Measurements from ENCODE around the gene KIF2A. TPM values are rescaled to one million over a fixed set of nuclear protein-coding genes. Genes with fewer than 3 reads are reported as not detected.

The KIF2A gene
- total and polyA plus RNA-seq, 2 of the 13 experiments (the other 11 are each of a cell fraction or from before 2014, with no cell fraction given) = 8.5 to 19.2 TPM

DNA sequence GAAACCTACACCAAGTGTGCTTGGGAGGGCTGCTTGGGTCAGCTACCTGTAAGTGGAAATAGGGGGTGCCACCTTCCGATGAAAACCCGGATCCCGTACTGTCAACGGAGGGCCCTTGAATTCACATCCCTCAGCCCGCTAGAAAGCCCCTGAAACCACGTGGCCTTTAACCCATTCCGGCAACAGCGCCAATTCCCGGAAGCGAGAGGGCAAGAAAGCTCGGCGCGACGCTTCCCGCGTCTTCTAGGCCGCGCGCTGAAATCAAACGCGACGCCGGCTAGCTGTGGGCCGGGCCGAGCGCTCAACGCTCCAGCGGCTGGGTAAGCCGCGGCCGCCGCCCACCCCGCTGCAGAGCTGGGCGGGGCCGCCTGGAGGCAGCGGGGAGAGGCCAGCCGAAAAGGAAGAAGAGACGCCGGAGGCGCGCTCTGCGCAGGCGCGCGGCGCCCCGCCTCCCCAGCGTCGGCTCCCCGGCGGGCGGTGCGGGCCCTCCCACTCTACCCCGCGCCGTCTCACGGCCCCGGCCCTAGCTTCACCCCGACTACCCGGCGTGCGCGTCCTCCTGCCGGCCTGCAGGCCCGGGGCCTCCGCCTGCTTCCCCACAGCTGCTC is at the start of gene KIF2A (continued):
- TF ChIP-seq, protein P1, sequence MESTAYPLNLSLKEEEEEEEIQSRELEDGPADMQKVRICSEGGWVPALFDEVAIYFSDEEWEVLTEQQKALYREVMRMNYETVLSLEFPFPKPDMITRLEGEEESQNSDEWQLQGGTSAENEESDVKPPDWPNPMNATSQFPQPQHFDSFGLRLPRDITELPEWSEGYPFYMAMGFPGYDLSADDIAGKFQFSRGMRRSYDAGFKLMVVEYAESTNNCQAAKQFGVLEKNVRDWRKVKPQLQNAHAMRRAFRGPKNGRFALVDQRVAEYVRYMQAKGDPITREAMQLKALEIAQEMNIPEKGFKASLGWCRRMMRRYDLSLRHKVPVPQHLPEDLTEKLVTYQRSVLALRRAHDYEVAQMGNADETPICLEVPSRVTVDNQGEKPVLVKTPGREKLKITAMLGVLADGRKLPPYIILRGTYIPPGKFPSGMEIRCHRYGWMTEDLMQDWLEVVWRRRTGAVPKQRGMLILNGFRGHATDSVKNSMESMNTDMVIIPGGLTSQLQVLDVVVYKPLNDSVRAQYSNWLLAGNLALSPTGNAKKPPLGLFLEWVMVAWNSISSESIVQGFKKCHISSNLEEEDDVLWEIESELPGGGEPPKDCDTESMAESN (CRISPR knock-in tag; conservative IDR thresholded peaks at IDR 0.05) = peak; percentile 92
- TF ChIP-seq, protein P2, sequence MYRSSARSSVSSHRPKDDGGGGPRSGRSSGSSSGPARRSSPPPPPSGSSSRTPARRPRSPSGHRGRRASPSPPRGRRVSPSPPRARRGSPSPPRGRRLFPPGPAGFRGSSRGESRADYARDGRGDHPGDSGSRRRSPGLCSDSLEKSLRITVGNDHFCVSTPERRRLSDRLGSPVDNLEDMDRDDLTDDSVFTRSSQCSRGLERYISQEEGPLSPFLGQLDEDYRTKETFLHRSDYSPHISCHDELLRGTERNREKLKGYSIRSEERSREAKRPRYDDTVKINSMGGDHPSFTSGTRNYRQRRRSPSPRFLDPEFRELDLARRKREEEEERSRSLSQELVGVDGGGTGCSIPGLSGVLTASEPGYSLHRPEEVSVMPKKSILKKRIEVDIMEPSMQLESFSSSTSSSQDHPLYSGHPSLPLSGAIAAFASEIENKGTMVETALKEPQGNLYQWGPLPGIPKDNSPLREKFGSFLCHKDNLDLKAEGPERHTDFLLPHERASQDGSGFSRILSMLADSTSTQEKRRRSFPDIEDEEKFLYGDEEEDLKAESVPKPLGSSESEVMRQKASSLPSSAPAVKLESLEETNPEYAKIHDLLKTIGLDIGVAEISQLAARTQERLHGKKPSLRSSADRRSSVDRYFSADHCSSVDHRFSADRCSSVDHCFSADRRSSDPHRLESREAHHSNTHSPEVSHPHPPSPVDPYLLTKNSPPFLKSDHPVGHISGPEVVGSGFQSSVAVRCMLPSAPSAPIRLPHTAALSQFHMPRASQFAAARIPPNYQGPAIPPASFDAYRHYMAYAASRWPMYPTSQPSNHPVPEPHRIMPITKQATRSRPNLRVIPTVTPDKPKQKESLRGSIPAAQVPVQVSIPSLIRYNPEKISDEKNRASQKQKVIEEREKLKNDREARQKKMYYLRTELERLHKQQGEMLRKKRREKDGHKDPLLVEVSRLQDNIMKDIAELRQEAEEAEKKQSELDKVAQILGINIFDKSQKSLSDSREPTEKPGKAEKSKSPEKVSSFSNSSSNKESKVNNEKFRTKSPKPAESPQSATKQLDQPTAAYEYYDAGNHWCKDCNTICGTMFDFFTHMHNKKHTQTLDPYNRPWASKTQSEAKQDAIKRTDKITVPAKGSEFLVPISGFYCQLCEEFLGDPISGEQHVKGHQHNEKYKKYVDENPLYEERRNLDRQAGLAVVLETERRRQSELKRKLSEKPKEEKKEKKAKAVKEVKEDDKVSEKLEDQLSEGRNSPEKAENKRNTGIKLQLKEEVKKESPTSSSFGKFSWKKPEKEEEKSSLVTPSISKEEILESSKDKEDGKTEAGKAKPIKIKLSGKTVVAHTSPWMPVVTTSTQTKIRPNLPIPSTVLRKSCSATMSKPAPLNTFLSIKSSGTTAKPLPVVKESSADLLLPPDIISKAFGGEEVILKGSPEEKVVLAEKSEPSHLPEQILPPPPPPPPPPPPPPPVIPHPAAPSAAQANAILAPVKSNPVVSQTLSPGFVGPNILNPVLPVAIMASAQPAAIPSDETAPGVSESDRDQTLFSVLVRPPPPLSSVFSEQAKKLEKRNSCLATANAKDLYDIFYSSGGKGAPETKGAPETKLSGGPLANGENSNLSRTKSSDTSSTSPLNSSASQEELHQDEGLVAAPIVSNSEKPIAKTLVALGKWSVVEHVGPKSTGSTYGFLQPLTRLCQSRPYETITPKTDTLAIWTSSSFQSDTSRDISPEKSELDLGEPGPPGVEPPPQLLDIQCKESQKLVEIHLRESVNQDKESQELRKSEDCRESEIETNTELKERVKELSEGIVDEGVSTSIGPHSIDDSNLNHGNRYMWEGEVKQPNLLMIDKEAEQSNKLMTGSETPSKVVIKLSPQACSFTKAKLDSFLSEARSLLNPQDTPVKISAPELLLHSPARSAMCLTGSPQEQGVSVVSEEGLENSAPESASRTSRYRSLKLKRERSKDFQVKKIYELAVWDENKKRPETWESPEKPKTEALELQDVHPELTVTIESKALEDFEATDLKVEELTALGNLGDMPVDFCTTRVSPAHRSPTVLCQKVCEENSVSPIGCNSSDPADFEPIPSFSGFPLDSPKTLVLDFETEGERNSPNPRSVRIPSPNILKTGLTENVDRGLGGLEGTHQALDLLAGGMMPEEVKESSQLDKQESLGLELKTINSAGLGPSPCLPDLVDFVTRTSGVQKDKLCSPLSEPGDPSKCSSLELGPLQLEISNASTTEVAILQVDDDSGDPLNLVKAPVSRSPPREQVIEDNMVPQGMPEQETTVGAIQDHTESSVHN (CRISPR knock-in tag; IDR thresholded peaks at IDR 0.05) = no peak
- TF ChIP-seq, protein P3, sequence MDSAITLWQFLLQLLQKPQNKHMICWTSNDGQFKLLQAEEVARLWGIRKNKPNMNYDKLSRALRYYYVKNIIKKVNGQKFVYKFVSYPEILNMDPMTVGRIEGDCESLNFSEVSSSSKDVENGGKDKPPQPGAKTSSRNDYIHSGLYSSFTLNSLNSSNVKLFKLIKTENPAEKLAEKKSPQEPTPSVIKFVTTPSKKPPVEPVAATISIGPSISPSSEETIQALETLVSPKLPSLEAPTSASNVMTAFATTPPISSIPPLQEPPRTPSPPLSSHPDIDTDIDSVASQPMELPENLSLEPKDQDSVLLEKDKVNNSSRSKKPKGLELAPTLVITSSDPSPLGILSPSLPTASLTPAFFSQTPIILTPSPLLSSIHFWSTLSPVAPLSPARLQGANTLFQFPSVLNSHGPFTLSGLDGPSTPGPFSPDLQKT (CRISPR knock-in tag; IDR thresholded peaks at IDR 0.05; ENCODE audit: borderline replicate concordance) = no peak
- TF ChIP-seq SMAD9 (CRISPR knock-in tag; IDR thresholded peaks at IDR 0.05) (no peak), ZNF749 (CRISPR knock-in tag; IDR thresholded peaks at IDR 0.05; ENCODE audit: borderline replicate concordance) (peak; percentile 49; the same call in 1 of the 2 replicates), NFKBIZ (CRISPR knock-in tag; IDR thresholded peaks at IDR 0.05) (peak; percentile 85), SMC3 (IDR thresholded peaks at IDR 0.05; ENCODE audit: low read length) (no peak), CENPT (CRISPR knock-in tag; IDR thresholded peaks at IDR 0.05; ENCODE audit: low read depth) (peak; percentile 85; the same call in 1 of the 2 replicates), KLF11 (CRISPR knock-in tag; IDR thresholded peaks at IDR 0.05) (peak; percentile 90), GATAD2A (CRISPR knock-in tag; IDR thresholded peaks at IDR 0.05) (peak; percentile 68), ZFP90 (CRISPR knock-in tag; IDR thresholded peaks at IDR 0.05; ENCODE audit: borderline replicate concordance) (no peak; the same call in 1 of the 2 replicates), AGO1 (IDR thresholded peaks at IDR 0.05; ENCODE audit: low read depth, low read length, poor library complexity, severe bottlenecking) (no peak)
- TF ChIP-seq, protein P4, sequence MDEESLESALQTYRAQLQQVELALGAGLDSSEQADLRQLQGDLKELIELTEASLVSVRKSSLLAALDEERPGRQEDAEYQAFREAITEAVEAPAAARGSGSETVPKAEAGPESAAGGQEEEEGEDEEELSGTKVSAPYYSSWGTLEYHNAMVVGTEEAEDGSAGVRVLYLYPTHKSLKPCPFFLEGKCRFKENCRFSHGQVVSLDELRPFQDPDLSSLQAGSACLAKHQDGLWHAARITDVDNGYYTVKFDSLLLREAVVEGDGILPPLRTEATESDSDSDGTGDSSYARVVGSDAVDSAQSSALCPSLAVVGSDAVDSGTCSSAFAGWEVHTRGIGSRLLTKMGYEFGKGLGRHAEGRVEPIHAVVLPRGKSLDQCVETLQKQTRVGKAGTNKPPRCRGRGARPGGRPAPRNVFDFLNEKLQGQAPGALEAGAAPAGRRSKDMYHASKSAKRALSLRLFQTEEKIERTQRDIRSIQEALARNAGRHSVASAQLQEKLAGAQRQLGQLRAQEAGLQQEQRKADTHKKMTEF (CRISPR knock-in tag; IDR thresholded peaks at IDR 0.05) = peak; percentile 70
- TF ChIP-seq, protein P5, sequence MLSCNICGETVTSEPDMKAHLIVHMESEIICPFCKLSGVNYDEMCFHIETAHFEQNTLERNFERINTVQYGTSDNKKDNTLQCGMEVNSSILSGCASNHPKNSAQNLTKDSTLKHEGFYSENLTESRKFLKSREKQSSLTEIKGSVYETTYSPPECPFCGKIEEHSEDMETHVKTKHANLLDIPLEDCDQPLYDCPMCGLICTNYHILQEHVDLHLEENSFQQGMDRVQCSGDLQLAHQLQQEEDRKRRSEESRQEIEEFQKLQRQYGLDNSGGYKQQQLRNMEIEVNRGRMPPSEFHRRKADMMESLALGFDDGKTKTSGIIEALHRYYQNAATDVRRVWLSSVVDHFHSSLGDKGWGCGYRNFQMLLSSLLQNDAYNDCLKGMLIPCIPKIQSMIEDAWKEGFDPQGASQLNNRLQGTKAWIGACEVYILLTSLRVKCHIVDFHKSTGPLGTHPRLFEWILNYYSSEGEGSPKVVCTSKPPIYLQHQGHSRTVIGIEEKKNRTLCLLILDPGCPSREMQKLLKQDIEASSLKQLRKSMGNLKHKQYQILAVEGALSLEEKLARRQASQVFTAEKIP (CRISPR knock-in tag; IDR thresholded peaks at IDR 0.05; ENCODE audit: borderline replicate concordance) = no peak
